Panc1 (cell line): ENCODE measurements around the gene GULP1. TPM values are rescaled to one million over a fixed set of nuclear protein-coding genes. Genes with fewer than 3 reads are reported as not detected.

Experiments used
- ATAC-seq: fragments of 200-7000 bp; cut with Tn5 transposase; 2 replicates; pipeline ENCODE4 v1.9.1; 2020; ENCODE audit warnings: mild to moderate bottlenecking, moderate library complexity
- BruUV-seq: library from RNA; stranded (reverse); fragments of 400-500 nt; replicated peaks from 2 replicates; lab custom pipeline; 2021; lab: Mats Ljungman, UMichigan
- CTCF ChIA-PET: fragments of 300-600 bp; sonication (Branson Sonifier 250); formaldehyde crosslinking; loops from one replicate; lab custom pipeline; 2022; ENCODE audit warnings: antibody characterized with exemption; lab: Charles Lee
- POLR2A ChIA-PET: fragments of 300-600 bp; sonication (Branson Sonifier 250); formaldehyde crosslinking; loops from one replicate; lab custom pipeline; 2022; ENCODE audit warnings: antibody characterized with exemption; lab: Charles Lee
- DNase-seq: peaks from one replicate; pipeline ENCODE4 v3.0.0-alpha.2; 2010; ENCODE audit warnings: low read depth, low spot score
- H3K27ac ChIP-seq: 2 replicates; pipeline ENCODE4 v1.5.1; 2011; ENCODE audit warnings: mild to moderate bottlenecking, low read length, inconsistent platforms
- H3K27me3 ChIP-seq: fragments of 200-500 bp; sonication (Bioruptor generic); 2 replicates; pipeline ENCODE4 v1.6.0; 2014; ENCODE audit warnings: low read length, inconsistent platforms; ENCODE audit not compliant: control insufficient read depth, insufficient read depth
- H3K36me3 ChIP-seq: fragments of 200-500 bp; sonication (Bioruptor generic); 2 replicates; pipeline ENCODE4 v1.5.1; 2014; ENCODE audit warnings: inconsistent platforms, mild to moderate bottlenecking, low read length, moderate library complexity; ENCODE audit not compliant: control insufficient read depth, insufficient read depth
- H3K4me1 ChIP-seq: 2 replicates; pipeline ENCODE4 v1.5.1; 2011; ENCODE audit warnings: inconsistent platforms, mild to moderate bottlenecking, low read length, moderate library complexity; ENCODE audit not compliant: control insufficient read depth, insufficient read depth
- H3K4me3 ChIP-seq, 2 experiments: 2 replicates each; pipeline ENCODE4 v1.5.1; 2011 to 2012; ENCODE audit warnings: low read depth in 2 of 2, low read length in 2 of 2, mild to moderate bottlenecking in 2 of 2, inconsistent platforms in 1 of 2, moderate library complexity in 1 of 2
- H3K9me3 ChIP-seq: fragments of 200-500 bp; sonication (Bioruptor generic); 2 replicates; pipeline ENCODE4 v1.5.1; 2014; ENCODE audit warnings: low read depth, mild to moderate bottlenecking, inconsistent platforms, low read length, moderate library complexity; ENCODE audit not compliant: control insufficient read depth, insufficient read depth
- POLR2AphosphoS5 ChIP-seq: IDR thresholded peaks from 2 replicates; pipeline ENCODE4 v1.6.1; 2012; ENCODE audit warnings: mild to moderate bottlenecking, low read depth, low read length, moderate library complexity
- REST ChIP-seq, 2 experiments: IDR thresholded peaks; 2 replicates each; pipeline ENCODE4 v1.6.1; 2011 to 2012; ENCODE audit warnings: low read depth in 2 of 2, control low read depth in 1 of 2, low read length in 1 of 2, mild to moderate bottlenecking in 1 of 2, moderate library complexity in 1 of 2; ENCODE audit not compliant: insufficient read depth in 1 of 2
- SIN3A ChIP-seq: IDR thresholded peaks from 2 replicates; pipeline ENCODE4 v1.6.1; 2012; ENCODE audit warnings: low read depth, mild to moderate bottlenecking, low read length, moderate library complexity, borderline replicate concordance; ENCODE audit not compliant: insufficient read depth
- TCF7L2 ChIP-seq: IDR thresholded peaks from 2 replicates; pipeline ENCODE4 v1.6.1; 2011; ENCODE audit warnings: mild to moderate bottlenecking, low read depth, low read length, inconsistent platforms
- in situ Hi-C: cut with HindIII; loops from 2 replicates; pipeline ENCODE4 v1.10.0; 2016; ENCODE audit warnings: low sequenced_read_pairs, low pct_unique_long_range_greater_than_20kb
- intact Hi-C: fragments of 100-400 bp; cut with micrococcal nuclease; formaldehyde crosslinking; loops from one replicate; pipeline ENCODE4 v1.10.0; 2022; ENCODE audit not compliant: unreplicated experiment
- total RNA-seq: library from RNA; stranded (reverse); gene quantifications from one replicate; pipeline ENCODE4 v1.2.1, GENCODE V29; 2021; ENCODE audit not compliant: unreplicated experiment
- TF ChIP-seq, protein P1 (sequence below): fragments of 450-650 bp; IDR thresholded peaks from 2 replicates; pipeline ENCODE4 v1.5.1; 2017; ENCODE audit warnings: mild to moderate bottlenecking

The GULP1 gene
- total RNA-seq, 1 experiment from 2014 or later = 51.5 TPM

- H3K9me3 ChIP-seq = no peaks in the 10 kb centered on the region
- H3K4me3 ChIP-seq = no peak overlapping the region
- TF ChIP-seq TCF7L2 (no peak), SIN3A (no peak), REST (IDR thresholded peaks at IDR 0.05; ENCODE audit: insufficient read depth in 1 of 2, low read depth in 2 of 2, low read length in 1 of 2) (no peak)
- TF ChIP-seq, protein P1, sequence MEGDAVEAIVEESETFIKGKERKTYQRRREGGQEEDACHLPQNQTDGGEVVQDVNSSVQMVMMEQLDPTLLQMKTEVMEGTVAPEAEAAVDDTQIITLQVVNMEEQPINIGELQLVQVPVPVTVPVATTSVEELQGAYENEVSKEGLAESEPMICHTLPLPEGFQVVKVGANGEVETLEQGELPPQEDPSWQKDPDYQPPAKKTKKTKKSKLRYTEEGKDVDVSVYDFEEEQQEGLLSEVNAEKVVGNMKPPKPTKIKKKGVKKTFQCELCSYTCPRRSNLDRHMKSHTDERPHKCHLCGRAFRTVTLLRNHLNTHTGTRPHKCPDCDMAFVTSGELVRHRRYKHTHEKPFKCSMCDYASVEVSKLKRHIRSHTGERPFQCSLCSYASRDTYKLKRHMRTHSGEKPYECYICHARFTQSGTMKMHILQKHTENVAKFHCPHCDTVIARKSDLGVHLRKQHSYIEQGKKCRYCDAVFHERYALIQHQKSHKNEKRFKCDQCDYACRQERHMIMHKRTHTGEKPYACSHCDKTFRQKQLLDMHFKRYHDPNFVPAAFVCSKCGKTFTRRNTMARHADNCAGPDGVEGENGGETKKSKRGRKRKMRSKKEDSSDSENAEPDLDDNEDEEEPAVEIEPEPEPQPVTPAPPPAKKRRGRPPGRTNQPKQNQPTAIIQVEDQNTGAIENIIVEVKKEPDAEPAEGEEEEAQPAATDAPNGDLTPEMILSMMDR = no peak
- ChIA-PET POLR2A (no interaction called here), CTCF (no interaction called here)
- ATAC-seq = no peak
- H3K27me3 ChIP-seq = no peaks in the 10 kb centered on the region
- no peak overlapping the region for H3K27ac ChIP-seq
- H3K4me1 ChIP-seq = no peaks in the 10 kb centered on the region
- intact Hi-C loops = no loop called here
- BruUV-seq = no TSS peak
- DNase-seq = no peak
- in situ Hi-C loops = no loop called here
- H3K36me3 ChIP-seq = no peaks in the 10 kb centered on the region
Measured at GRCh38 chr2:188414869-188415753, 123.4 kb downstream of the GULP1 start.

- BruUV-seq = no TSS peak
- ATAC-seq (no peak), DNase-seq (no peak)
- H3K36me3 ChIP-seq = no peaks in the 10 kb centered on the region
- CTCF ChIA-PET = no interaction called here
- intact Hi-C loops (no loop called here), in situ Hi-C loops (no loop called here)
- H3K27me3 ChIP-seq = no peaks in the 10 kb centered on the region
- no peak for TF ChIP-seq POLR2AphosphoS5
- no peak for TF ChIP-seq TCF7L2
- TF ChIP-seq, protein P1 = no peak
- no peak for TF ChIP-seq REST (IDR thresholded peaks at IDR 0.05; ENCODE audit: insufficient read depth in 1 of 2, low read depth in 2 of 2, low read length in 1 of 2)
- TF ChIP-seq SIN3A = no peak
- H3K27ac ChIP-seq = no peak overlapping the region
- no peaks in the 10 kb centered on the region for H3K4me1 ChIP-seq
- POLR2A ChIA-PET = no interaction called here
- no peaks in the 10 kb centered on the region for H3K9me3 ChIP-seq
- no peak overlapping the region for H3K4me3 ChIP-seq
Measured at GRCh38 chr2:188415754-188416083, 124.0 kb downstream of the GULP1 start.
